ENCODE measurements around the gene INO80D.

GRCh38 chr2:206112108-206112507 is 26.1 kb upstream of the INO80D start:
- TF ChIP-seq, protein P1, sequence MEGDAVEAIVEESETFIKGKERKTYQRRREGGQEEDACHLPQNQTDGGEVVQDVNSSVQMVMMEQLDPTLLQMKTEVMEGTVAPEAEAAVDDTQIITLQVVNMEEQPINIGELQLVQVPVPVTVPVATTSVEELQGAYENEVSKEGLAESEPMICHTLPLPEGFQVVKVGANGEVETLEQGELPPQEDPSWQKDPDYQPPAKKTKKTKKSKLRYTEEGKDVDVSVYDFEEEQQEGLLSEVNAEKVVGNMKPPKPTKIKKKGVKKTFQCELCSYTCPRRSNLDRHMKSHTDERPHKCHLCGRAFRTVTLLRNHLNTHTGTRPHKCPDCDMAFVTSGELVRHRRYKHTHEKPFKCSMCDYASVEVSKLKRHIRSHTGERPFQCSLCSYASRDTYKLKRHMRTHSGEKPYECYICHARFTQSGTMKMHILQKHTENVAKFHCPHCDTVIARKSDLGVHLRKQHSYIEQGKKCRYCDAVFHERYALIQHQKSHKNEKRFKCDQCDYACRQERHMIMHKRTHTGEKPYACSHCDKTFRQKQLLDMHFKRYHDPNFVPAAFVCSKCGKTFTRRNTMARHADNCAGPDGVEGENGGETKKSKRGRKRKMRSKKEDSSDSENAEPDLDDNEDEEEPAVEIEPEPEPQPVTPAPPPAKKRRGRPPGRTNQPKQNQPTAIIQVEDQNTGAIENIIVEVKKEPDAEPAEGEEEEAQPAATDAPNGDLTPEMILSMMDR (conservative IDR thresholded peaks at IDR 0.05; ENCODE audit: low read depth in 2 of 2) = no peak
- TF ChIP-seq JUNB (IDR thresholded peaks at IDR 0.05; ENCODE audit: unreplicated experiment) (no peak), EZH2 (IDR thresholded peaks at IDR 0.05; ENCODE audit: low read depth, unreplicated experiment) (no peak), EZH2phosphoT487 (IDR thresholded peaks at IDR 0.05; ENCODE audit: unreplicated experiment) (no peak), ZNF331 (CRISPR knock-in tag; IDR thresholded peaks at IDR 0.05; ENCODE audit: low read depth) (no peak), POLR2AphosphoS5 (IDR thresholded peaks at IDR 0.05; ENCODE audit: low read depth) (no peak)
- TF ChIP-seq, protein P2, sequence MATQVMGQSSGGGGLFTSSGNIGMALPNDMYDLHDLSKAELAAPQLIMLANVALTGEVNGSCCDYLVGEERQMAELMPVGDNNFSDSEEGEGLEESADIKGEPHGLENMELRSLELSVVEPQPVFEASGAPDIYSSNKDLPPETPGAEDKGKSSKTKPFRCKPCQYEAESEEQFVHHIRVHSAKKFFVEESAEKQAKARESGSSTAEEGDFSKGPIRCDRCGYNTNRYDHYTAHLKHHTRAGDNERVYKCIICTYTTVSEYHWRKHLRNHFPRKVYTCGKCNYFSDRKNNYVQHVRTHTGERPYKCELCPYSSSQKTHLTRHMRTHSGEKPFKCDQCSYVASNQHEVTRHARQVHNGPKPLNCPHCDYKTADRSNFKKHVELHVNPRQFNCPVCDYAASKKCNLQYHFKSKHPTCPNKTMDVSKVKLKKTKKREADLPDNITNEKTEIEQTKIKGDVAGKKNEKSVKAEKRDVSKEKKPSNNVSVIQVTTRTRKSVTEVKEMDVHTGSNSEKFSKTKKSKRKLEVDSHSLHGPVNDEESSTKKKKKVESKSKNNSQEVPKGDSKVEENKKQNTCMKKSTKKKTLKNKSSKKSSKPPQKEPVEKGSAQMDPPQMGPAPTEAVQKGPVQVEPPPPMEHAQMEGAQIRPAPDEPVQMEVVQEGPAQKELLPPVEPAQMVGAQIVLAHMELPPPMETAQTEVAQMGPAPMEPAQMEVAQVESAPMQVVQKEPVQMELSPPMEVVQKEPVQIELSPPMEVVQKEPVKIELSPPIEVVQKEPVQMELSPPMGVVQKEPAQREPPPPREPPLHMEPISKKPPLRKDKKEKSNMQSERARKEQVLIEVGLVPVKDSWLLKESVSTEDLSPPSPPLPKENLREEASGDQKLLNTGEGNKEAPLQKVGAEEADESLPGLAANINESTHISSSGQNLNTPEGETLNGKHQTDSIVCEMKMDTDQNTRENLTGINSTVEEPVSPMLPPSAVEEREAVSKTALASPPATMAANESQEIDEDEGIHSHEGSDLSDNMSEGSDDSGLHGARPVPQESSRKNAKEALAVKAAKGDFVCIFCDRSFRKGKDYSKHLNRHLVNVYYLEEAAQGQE (IDR thresholded peaks at IDR 0.05; ENCODE audit: unreplicated experiment) = no peak

Measured in GM23338 (cell line).